ENCODE data around the gene LAT. TPM values are rescaled to one million over a fixed set of nuclear protein-coding genes. Genes with fewer than 3 reads are reported as not detected.
A peak's percentile ranks its signal among the peaks of the same experiment; 100 is the strongest.
"Not testable (repeated sequence)": the region's sequence is repeated elsewhere in the genome, so short reads cannot be mapped to it uniquely, and the experiment has no call there.

Gene LAT
- total RNA-seq, 1 donor from 2014 or later: not detected

- Histone ChIP-seq H3K4me3 (no peak overlapping the region), H4K20me1 (ENCODE audit: low read depth) (no peaks in the 10 kb centered on the region), H3K36me3 (no peaks in the 10 kb centered on the region), H3K4me2 (no peak overlapping the region), H3K9me3 (ENCODE audit: low read depth) (no peaks in the 10 kb centered on the region), H3K27ac (no peak overlapping the region), H3K4me1 (peaks cover 5% of the 10 kb centered on the region), H3K27me3 (no peaks in the 10 kb centered on the region), H3F3A (ENCODE audit: low read depth) (peaks cover 8% of the 10 kb centered on the region), H3K9ac (no peak overlapping the region), H3K79me2 (ENCODE audit: low read depth) (peaks cover 12% of the 10 kb centered on the region), H2AFZ (replicated peaks) (no peak overlapping the region)
- DNase-seq (ENCODE audit: low spot score): peak; percentile 43
- Mint-ChIP-seq H3K4me1 (peaks cover 11% of the 10 kb centered on the region), H3K27ac (no peak overlapping the region), H3K4me3 (peak overlapping the region; percentile 39), H3K27me3 (ENCODE audit: insufficient read depth, low read depth) (no peaks in the 10 kb centered on the region), H3K36me3 (peaks cover 2% of the 10 kb centered on the region), H3K9me3 (no peaks in the 10 kb centered on the region)
- TF ChIP-seq EZH2phosphoT487 (IDR thresholded peaks at IDR 0.05): no peak
- TF ChIP-seq, protein P1, sequence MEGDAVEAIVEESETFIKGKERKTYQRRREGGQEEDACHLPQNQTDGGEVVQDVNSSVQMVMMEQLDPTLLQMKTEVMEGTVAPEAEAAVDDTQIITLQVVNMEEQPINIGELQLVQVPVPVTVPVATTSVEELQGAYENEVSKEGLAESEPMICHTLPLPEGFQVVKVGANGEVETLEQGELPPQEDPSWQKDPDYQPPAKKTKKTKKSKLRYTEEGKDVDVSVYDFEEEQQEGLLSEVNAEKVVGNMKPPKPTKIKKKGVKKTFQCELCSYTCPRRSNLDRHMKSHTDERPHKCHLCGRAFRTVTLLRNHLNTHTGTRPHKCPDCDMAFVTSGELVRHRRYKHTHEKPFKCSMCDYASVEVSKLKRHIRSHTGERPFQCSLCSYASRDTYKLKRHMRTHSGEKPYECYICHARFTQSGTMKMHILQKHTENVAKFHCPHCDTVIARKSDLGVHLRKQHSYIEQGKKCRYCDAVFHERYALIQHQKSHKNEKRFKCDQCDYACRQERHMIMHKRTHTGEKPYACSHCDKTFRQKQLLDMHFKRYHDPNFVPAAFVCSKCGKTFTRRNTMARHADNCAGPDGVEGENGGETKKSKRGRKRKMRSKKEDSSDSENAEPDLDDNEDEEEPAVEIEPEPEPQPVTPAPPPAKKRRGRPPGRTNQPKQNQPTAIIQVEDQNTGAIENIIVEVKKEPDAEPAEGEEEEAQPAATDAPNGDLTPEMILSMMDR (IDR thresholded peaks at IDR 0.05): peak; percentile 64
Observed at GRCh38 chr16:28977703-28978662, 6.9 kb upstream of the LAT start.

- not testable (repeated sequence) for H3K4me3 Mint-ChIP-seq; H3K27me3 ChIP-seq; H4K20me1 ChIP-seq (ENCODE audit: low read depth); H3K4me2 ChIP-seq; H3K4me1 Mint-ChIP-seq; H3K9ac ChIP-seq; H3K27ac ChIP-seq; H2AFZ ChIP-seq (replicated peaks); H3K27me3 Mint-ChIP-seq (ENCODE audit: insufficient read depth, low read depth); H3F3A ChIP-seq (ENCODE audit: low read depth); H3K36me3 Mint-ChIP-seq; DNase-seq (ENCODE audit: low spot score); H3K4me1 ChIP-seq; H3K9me3 ChIP-seq (ENCODE audit: low read depth); H3K27ac Mint-ChIP-seq; H3K9me3 Mint-ChIP-seq; H3K36me3 ChIP-seq; H3K4me3 ChIP-seq; H3K79me2 ChIP-seq (ENCODE audit: low read depth)
Observed at GRCh38 chr16:28980330-28980729, 4.5 kb upstream of the LAT start.

DNA sequence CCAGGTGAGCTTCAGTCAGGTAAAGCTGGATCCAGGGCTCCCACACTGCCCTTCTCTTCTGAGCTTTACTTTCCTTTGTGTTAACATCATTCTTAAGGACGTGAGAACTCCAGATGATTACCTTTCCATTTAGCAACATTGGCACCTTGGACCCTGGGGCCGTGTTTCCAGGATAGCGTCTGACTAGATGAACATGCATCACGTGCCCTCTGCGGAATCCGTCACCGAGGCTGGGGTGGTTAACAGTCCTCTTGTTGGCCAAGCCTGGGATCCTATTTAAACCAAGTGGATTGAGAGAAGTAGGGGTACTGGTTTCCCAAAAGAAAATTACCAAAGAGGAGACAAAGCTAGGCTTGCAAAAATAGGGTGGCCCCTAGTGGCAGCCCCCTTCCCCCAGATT lies 3.9 kb upstream of the LAT start:
- no peaks in the 10 kb centered on the region for H3K27me3 ChIP-seq
- H3K9me3 ChIP-seq (ENCODE audit: low read depth): no peaks in the 10 kb centered on the region
- H3F3A ChIP-seq (ENCODE audit: low read depth): no peaks in the 10 kb centered on the region
- no peak for DNase-seq (ENCODE audit: low spot score)
- no peaks in the 10 kb centered on the region for H3K36me3 ChIP-seq
- no peak overlapping the region for H3K4me3 ChIP-seq
- peaks cover 8% of the 10 kb centered on the region for H3K36me3 Mint-ChIP-seq
- no peaks in the 10 kb centered on the region for H3K9me3 Mint-ChIP-seq
- peaks cover under 1% of the 10 kb centered on the region for H3K79me2 ChIP-seq (ENCODE audit: low read depth)
- no peak overlapping the region for H3K4me2 ChIP-seq
- H3K4me3 Mint-ChIP-seq: no peak overlapping the region
- TF ChIP-seq, protein P1 (IDR thresholded peaks at IDR 0.05): no peak
- TF ChIP-seq EZH2 (IDR thresholded peaks at IDR 0.05) (no peak), EZH2phosphoT487 (IDR thresholded peaks at IDR 0.05) (no peak)
- H3K4me1 ChIP-seq: no peaks in the 10 kb centered on the region
- no peaks in the 10 kb centered on the region for H4K20me1 ChIP-seq (ENCODE audit: low read depth)
- H3K27ac Mint-ChIP-seq: no peak overlapping the region
- H3K4me1 Mint-ChIP-seq: no peaks in the 10 kb centered on the region
- H3K27ac ChIP-seq: no peak overlapping the region
- H3K27me3 Mint-ChIP-seq (ENCODE audit: insufficient read depth, low read depth): no peaks in the 10 kb centered on the region
- no peak overlapping the region for H2AFZ ChIP-seq (replicated peaks)
- no peak overlapping the region for H3K9ac ChIP-seq

GRCh38 chr16:28981517-28981916 lies 3.3 kb upstream of the LAT start:
- Mint-ChIP-seq H3K4me3 (no peak overlapping the region), H3K27ac (no peak overlapping the region), H3K27me3 (ENCODE audit: insufficient read depth, low read depth) (no peaks in the 10 kb centered on the region), H3K36me3 (peaks cover 8% of the 10 kb centered on the region), H3K4me1 (no peaks in the 10 kb centered on the region), H3K9me3 (no peaks in the 10 kb centered on the region)
- H3K27me3 ChIP-seq: no peaks in the 10 kb centered on the region
- H3F3A ChIP-seq (ENCODE audit: low read depth): no peaks in the 10 kb centered on the region
- H3K36me3 ChIP-seq: no peaks in the 10 kb centered on the region
- no peaks in the 10 kb centered on the region for H3K9me3 ChIP-seq (ENCODE audit: low read depth)
- DNase-seq (ENCODE audit: low spot score): peak; percentile 29
- TF ChIP-seq, protein P1 (IDR thresholded peaks at IDR 0.05): peak; percentile 56
- no peak for TF ChIP-seq EZH2phosphoT487 (IDR thresholded peaks at IDR 0.05)
- no peaks in the 10 kb centered on the region for H3K79me2 ChIP-seq (ENCODE audit: low read depth)
- no peak overlapping the region for H3K4me2 ChIP-seq
- no peaks in the 10 kb centered on the region for H3K4me1 ChIP-seq
- no peak overlapping the region for H3K27ac ChIP-seq
- H3K9ac ChIP-seq: no peak overlapping the region
- no peak overlapping the region for H2AFZ ChIP-seq (replicated peaks)
- H3K4me3 ChIP-seq: no peak overlapping the region
- no peaks in the 10 kb centered on the region for H4K20me1 ChIP-seq (ENCODE audit: low read depth)

Data from neural progenitor cell (in vitro differentiated cells).